Spinal cord (tissue), 10 donors: Measurements from ENCODE around the gene CNFN. TPM values are rescaled to one million over a fixed set of nuclear protein-coding genes. Genes with fewer than 3 reads are reported as not detected.
A peak's percentile ranks its signal among the peaks of the same experiment; 100 is the strongest.

Source experiments
- DNase-seq, 6 donors: peaks; one replicate each; pipeline versions ENCODE4 v3.0.0 to v3.0.0-alpha.2; 2013 to 2015; ENCODE audit warnings: low spot score in 6 of 6, low read depth in 4 of 6
- H3K27ac ChIP-seq: one replicate; pipeline ENCODE4 v1.5.1; 2013; ENCODE audit warnings: low read depth, low read length, control low read depth
- H3K27me3 ChIP-seq: one replicate; pipeline ENCODE4 v1.6.1; 2013; ENCODE audit warnings: low read length; ENCODE audit not compliant: control insufficient read depth, insufficient read depth
- H3K36me3 ChIP-seq: one replicate; pipeline ENCODE4 v1.6.1; 2013; ENCODE audit warnings: low read length; ENCODE audit not compliant: control insufficient read depth, insufficient read depth
- H3K4me1 ChIP-seq: one replicate; pipeline ENCODE4 v1.6.1; 2013; ENCODE audit warnings: low read length; ENCODE audit not compliant: control insufficient read depth, insufficient read depth
- H3K4me3 ChIP-seq: one replicate; pipeline ENCODE4 v1.5.1; 2013; ENCODE audit warnings: low read depth, low read length, control low read depth
- H3K9me3 ChIP-seq: one replicate; pipeline ENCODE4 v1.6.1; 2013; ENCODE audit warnings: low read length; ENCODE audit not compliant: control insufficient read depth, insufficient read depth
- WGBS: methylation state at CpG from one replicate; pipeline ENCODE4 v1.1.5; 2013; ENCODE audit warnings: missing lambda C conversion rate; ENCODE audit not compliant: insufficient coverage; 5-methylcytosine and 5-hydroxymethylcytosine counted together
- long read RNA-seq, 4 donors: transcript quantifications; one replicate each; lab custom pipeline, GENCODE V29; 2026
- polyA plus RNA-seq, 2 donors: library from polyadenylated mRNA; unstranded; fragments of 120-200 nt; gene quantifications; one replicate each; pipeline ENCODE4 v1.2.1, GENCODE V29; 2013; ENCODE audit not compliant: insufficient read length in 2 of 2
- total RNA-seq, 2 donors: library from RNA; depleted of rRNA in 1 of 2; stranded (reverse); fragments of 120-200 nt in 1 of 2; fragments of >200 nt in 1 of 2; gene quantifications; one replicate each; pipeline versions ENCODE4 v1.2.3 to v1.2.4, GENCODE V29; 2013 to 2014
- donor health status: healthy.

The CNFN gene, protein sequence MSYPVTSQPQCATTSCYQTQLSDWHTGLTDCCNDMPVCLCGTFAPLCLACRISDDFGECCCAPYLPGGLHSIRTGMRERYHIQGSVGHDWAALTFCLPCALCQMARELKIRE
- 1 to 10 TPM in 1 of 2 donors, under 1 TPM in 1; 0.50 to 1.2 TPM for total RNA-seq
- 1 to 10 TPM; 2.9 to 3.1 TPM for polyA plus RNA-seq
- long read RNA-seq, donor 1: 0 reads
- long read RNA-seq, donor 2: 0 reads
- long read RNA-seq, donor 3: 0 reads
- long read RNA-seq, donor 4: 0 reads

DNA sequence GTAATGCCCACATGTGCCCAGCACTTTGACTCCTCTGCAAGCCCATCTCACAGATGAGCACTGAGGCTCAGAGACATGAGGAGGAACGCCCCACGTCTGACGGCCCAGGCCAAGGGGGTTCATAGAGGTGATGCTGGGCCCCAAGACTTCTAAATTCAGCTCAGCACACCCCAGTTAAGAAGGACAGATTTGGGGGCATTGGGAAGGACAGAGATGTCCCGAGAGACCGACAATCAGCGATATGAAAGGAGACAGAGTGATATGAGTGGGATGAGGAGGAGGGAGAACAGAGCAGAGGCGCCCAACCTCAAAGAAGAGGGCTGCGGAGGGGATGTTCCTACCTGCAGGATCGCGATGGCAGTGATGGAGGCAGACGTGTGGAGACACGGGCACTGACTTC, at the start of gene CNFN:
Gene CNFN, minus strand, starts transcription at position 399 of the 400 bp plus-strand sequence. CDS start 1,260 bp downstream, outside the sequence.
- no peaks in the 10 kb centered on the region for H3K36me3 ChIP-seq
- no peaks in the 10 kb centered on the region for H3K9me3 ChIP-seq
- WGBS: 41% methylated on average over 9 of the region's 12 CpGs
- H3K27me3 ChIP-seq: peaks cover 14% of the 10 kb centered on the region
- no peak within 1 kb of the TSS for H3K27ac ChIP-seq
- peaks cover 11% of the 10 kb centered on the region for H3K4me1 ChIP-seq
- H3K4me3 ChIP-seq: no peak within 1 kb of the TSS
- no peak for DNase-seq

DNA sequence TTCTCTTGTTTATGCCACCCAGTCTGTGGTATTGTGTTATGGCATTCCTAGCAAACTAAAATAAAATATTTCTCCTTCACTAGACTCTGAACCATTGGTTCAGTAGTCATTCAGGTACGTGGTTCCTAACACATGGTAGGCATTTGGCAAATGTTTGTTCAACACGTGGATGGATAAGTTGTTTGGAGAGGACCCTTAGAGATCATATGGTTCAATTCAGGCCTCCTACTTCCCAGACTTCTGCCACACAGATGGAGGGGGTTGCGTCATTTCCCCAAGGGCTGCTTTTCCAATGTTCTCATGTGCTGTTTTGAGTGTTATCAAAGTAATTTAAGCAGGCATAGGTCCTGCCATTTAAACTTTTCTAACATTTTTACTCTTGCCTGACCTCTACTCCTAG, 45.9 kb upstream of the CNFN start:
- Histone ChIP-seq H3K27me3 (no peaks in the 10 kb centered on the region), H3K27ac (no peak overlapping the region), H3K36me3 (no peaks in the 10 kb centered on the region), H3K9me3 (no peaks in the 10 kb centered on the region), H3K4me1 (peaks cover 6% of the 10 kb centered on the region), H3K4me3 (no peak overlapping the region)
- no CpG with 5 or more reads among the region's 3 CpGs for WGBS
- DNase-seq: no peak

DNA sequence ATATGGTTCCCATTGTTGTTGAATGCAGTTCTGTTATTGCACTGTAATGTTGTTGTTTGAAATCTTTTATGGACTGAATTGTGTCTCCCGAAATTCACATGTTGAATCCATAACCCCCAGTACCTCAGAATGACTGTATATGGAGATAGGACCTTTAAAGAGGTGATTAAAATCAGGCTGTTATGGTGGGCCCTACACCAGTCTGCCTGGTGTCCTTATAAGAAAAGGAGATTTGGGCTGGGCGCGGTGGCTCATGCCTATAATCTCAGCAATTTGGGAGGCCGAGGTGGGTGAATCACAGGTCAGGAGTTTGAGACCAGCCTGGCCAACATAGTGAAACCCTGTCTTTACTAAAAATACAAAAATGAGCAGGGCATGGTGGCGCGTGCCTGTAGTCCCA, 45.2 kb upstream of the CNFN start:
- DNase-seq: no peak
- no peak overlapping the region for H3K27ac ChIP-seq
- no peak overlapping the region for H3K4me3 ChIP-seq
- WGBS: no CpG with 5 or more reads among the region's 6 CpGs
- no peaks in the 10 kb centered on the region for H3K36me3 ChIP-seq
- H3K9me3 ChIP-seq: no peaks in the 10 kb centered on the region
- no peaks in the 10 kb centered on the region for H3K27me3 ChIP-seq
- H3K4me1 ChIP-seq: peaks cover 6% of the 10 kb centered on the region

DNA sequence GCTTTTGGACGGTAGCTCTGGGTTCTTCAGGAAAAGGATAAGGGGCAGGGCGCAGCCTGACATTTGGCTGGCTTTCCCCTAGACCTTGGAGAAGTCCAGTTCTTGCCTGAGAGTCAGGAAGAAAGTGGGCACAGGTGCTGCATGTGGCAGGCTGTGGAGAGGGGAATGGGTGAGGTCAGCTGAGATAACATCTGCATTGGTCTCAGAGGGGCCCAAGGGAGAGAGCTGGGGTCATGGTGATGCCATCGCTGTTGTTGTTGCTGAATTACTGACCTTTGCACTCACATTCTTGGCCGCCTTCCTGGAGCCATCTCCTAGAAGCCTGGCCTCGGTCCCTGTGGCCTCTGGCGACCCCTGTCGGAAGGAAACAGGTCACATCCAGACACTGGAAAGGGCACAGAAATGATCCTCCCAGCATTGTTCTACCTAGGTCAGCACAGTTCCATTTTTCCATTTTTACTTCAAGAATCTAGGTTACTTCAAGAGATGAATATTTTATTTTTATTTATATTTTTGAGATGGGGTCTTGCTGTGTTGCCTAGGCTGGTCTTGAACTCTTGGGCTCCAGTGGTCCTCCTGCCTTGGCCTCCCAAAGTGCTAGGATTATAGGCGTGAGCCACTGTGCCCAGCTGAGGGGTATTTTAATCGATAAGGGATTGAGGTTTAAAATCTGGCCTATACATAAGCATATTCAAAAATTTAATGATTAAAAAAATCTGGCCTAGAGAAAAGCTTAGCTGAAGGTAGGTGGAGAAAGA, 43.6 kb upstream of the CNFN start:
- Histone ChIP-seq H3K27me3 (no peaks in the 10 kb centered on the region), H3K27ac (peak overlapping the region; percentile 35), H3K36me3 (no peaks in the 10 kb centered on the region), H3K9me3 (no peaks in the 10 kb centered on the region), H3K4me1 (peaks cover 6% of the 10 kb centered on the region), H3K4me3 (no peak overlapping the region)
- WGBS: 22% methylated on average over 7 of the region's 9 CpGs
- peak in 2 of 6 donors; percentile 57 to 70 for DNase-seq

DNA sequence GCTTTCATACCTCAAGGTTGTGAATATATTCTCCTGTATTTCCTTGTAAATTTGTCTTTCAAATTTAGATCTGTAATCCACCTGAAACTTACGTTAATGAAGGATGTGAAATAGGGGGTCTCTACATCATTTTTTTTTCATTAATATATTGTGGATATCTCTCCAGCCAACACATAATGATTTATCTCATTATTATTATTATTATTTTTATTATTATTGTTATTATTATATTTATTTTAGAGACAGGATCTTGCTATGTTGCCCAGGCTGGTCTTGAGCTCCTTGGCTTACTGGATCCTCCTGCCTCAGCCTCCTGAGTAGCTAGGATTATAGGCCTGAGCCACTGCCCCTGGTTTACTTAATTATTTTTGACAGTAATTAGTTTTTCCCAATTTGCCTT, 41.4 kb upstream of the CNFN start:
- no peaks in the 10 kb centered on the region for H3K36me3 ChIP-seq
- H3K4me3 ChIP-seq: no peak overlapping the region
- WGBS: no CpG with 5 or more reads among the region's 1 CpG
- H3K27ac ChIP-seq: no peak overlapping the region
- no peaks in the 10 kb centered on the region for H3K9me3 ChIP-seq
- peaks cover 8% of the 10 kb centered on the region for H3K4me1 ChIP-seq
- H3K27me3 ChIP-seq: no peaks in the 10 kb centered on the region
- DNase-seq: no peak

DNA sequence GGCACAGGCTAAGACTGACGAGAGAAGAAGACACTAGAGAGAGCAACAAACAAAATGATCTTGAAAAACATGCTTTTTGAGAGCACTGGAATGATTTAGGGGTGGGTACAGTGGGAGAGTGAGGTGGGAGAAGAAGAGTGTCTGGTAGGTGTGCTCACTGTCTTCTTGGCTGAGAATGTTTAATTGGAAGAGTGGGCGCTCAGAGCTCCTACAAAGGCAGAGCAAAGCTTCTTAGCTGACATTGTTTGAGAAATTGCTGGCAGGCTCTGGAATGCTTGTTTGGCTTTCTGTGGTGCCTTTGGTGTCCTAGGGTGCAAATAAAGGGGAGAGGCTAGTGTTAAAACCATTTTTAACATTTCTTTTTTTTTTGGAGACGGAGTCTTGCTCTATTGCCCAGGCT, 38.6 kb upstream of the CNFN start:
- no peak overlapping the region for H3K4me3 ChIP-seq
- H3K27ac ChIP-seq: no peak overlapping the region
- H3K9me3 ChIP-seq: no peaks in the 10 kb centered on the region
- no peaks in the 10 kb centered on the region for H3K36me3 ChIP-seq
- H3K4me1 ChIP-seq: peaks cover 24% of the 10 kb centered on the region
- WGBS: 41% methylated on average over 2 of the region's 3 CpGs
- DNase-seq: no peak
- H3K27me3 ChIP-seq: no peaks in the 10 kb centered on the region

DNA sequence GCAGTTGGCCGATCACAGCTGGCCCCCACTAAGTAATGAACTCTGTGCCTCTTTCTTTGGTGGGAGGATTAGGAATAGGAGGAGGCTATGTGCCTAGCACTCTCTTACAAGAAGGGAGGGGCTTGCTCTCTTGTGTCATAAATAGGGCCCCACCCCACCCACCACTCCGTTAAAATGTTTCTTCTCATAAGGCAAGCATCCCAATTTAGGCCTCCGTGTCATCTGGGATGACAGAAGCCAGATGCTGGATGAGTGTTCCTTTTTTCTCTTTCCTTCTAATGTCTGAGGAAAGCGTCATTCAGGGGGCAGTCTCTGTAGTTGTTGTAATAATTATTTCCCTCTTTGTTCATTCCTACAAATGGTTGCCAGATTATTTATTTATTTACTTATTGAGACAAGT, 37.2 kb upstream of the CNFN start, which contains the start of gene LIPE:
Gene LIPE, minus strand, starts transcription at position 76 of the 400 bp plus-strand sequence. CDS start 239 bp downstream, outside the sequence.
- no peak within 1 kb of the TSS for H3K4me3 ChIP-seq
- no CpG with 5 or more reads among the region's 4 CpGs for WGBS
- no peaks in the 10 kb centered on the region for H3K9me3 ChIP-seq
- no peak within 1 kb of the TSS for H3K27ac ChIP-seq
- no peaks in the 10 kb centered on the region for H3K27me3 ChIP-seq
- no peak for DNase-seq
- no peaks in the 10 kb centered on the region for H3K36me3 ChIP-seq
- H3K4me1 ChIP-seq: peaks cover 30% of the 10 kb centered on the region

DNA sequence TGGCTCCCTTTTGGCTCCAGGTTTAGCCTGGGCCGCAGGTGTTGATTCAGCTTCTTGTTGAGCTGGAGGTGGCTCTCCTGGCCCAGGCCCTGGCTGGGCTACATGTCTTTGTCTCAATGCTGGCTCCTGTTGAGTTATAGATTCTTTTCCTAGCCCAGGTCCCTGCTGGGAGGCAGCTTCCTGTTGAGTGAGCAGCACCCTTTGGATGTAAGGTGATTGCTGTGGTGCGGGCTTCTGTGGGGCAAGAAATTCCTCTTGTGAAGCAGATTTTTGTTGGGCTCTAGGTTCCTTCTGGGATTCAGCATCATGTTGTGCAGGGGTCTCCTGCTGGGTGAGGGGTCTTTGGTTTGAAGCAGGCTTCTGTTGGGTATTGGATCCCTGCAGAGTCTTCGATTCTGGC, 36.5 kb upstream of the CNFN start:
- Histone ChIP-seq H3K27ac (no peak overlapping the region), H3K4me3 (no peak overlapping the region), H3K9me3 (no peaks in the 10 kb centered on the region), H3K4me1 (peaks cover 37% of the 10 kb centered on the region), H3K27me3 (no peaks in the 10 kb centered on the region), H3K36me3 (no peaks in the 10 kb centered on the region)
- no peak for DNase-seq
- WGBS: 95% methylated on average over 3 of the region's 3 CpGs

DNA sequence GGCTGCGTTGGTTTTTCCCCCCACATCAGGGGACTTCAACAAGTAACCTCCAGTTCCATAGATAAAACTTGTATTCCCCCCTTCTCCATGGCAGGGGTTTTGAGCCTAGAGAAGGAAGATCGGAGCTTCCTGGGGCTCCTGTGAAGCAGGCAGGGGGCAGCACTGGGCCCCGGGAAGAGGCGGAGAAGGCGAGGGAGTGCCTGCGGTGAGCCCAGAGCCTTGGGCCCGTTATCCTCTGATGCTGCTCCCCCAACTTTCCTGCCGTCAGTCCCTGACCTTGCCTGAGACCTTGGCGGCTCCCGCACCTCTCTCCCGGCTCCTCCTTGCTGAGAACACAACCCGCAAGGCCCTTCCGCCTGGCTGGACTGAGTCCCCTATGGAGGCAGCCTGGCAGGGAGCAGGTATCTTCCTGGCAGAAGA, 34.6 kb upstream of the CNFN start:
- Histone ChIP-seq H3K4me1 (peaks cover 45% of the 10 kb centered on the region), H3K9me3 (no peaks in the 10 kb centered on the region), H3K36me3 (peaks cover 11% of the 10 kb centered on the region), H3K27me3 (no peaks in the 10 kb centered on the region), H3K27ac (no peak overlapping the region), H3K4me3 (no peak overlapping the region)
- WGBS: 63% methylated on average over 12 of the region's 13 CpGs
- DNase-seq: no peak

DNA sequence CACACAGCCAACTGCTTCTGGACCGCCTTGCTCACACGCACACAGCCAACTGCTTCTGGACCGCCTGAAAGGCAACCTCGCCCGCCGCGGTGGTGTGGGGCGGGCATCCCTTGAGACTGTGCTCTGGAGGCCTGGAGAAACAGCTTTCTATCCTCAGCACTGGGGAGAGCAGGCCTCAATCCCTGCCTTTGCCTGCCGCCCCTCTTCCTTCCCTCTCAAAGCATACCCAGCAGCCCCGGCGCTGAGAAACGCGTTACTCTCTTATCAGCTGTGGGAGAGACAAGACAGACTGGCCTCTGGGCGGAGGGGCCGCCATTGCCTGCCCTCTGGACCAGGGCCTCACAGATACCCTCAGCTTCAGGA, 34.2 kb upstream of the CNFN start:
- peak overlapping the region; percentile 81 for H3K4me3 ChIP-seq
- DNase-seq: no peak
- 58% methylated on average over 15 of the region's 15 CpGs for WGBS

More for the DNA sequence above, 34.2 kb upstream of the CNFN start:
- H3K27ac ChIP-seq: no peak overlapping the region
- peaks cover 46% of the 10 kb centered on the region for H3K4me1 ChIP-seq
- H3K9me3 ChIP-seq: no peaks in the 10 kb centered on the region
- H3K36me3 ChIP-seq: peaks cover 13% of the 10 kb centered on the region
- no peaks in the 10 kb centered on the region for H3K27me3 ChIP-seq
